Measurements from ENCODE around the gene KIAA2012.

The KIAA2012 gene

GRCh38 chr2:202088777-202089176 lies 15.7 kb downstream of the KIAA2012 start:
- no peak for DNase-seq (ENCODE audit: low spot score)

DNA sequence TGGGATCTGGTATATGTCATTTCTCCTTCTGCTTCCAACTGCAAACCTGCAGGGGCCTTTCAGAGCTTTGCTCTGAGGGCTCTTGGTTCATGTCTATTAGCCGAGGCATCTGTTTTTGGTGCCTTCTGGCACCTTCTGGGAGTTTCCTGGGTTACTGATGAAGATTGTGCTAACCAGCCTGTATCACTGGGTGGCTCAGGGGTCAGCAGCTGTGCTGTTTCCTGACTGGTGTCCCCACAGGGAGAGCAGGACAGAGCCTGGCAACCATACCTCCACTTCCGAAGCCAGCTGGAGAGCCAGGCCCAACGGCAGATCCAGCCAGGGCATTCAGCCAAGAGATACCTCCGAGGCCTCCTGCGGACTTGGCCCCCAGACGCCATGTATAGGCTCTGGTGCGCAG lies 17.5 kb downstream of the KIAA2012 start:
- DNase-seq (ENCODE audit: low spot score), result no peak

- DNase-seq (ENCODE audit: low spot score), result peak; percentile 29
Observed at GRCh38 chr2:202091476-202091875, 18.4 kb downstream of the KIAA2012 start.

DNA sequence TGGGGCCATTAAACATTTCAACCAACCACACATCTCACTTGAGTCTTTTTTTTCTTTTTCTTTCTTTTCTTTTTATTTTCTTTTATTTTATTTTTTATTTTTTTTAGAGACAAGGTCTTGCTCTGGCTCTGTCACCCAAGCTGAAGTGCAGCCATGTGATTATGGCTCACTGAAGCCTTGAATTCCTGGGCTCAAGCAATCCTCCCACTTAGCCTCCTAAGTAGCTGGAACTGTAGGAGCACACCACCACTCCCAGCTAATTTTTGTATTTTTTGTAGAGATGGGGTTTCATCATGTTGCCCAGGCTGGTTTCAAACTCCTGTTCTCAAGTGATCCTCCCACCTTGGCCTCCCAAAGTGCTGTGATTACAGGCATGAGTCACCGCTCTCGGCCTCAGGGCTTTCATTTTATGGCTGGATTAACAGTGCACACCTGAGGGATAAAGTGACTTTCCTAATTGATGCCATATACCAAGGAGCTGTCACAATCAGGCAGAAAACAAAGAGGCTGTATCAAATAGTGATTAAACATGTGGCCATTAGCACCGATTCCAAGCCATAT lies 21.5 kb downstream of the KIAA2012 start:
- no peak for DNase-seq (ENCODE audit: low spot score)

DNA sequence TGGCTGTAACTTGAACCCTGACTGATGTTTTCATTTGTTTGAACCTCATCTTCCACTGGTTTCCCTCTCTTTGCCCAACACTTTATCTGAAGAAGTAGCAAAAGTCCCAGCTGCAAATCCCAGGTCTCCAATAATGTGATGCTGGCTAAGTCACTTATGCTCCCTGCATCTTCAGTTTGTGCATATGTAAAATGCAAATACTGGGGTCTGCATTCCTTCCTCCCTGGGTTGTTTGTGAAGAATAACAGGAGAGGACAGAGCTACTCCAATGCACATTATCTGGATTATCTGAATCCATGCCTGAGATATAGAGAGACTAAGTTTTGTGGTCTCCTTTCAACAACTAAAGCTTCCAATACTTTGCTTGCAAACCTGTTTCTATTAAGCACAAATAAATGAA lies 22.2 kb downstream of the KIAA2012 start:
- DNase-seq (ENCODE audit: low spot score), result no peak

GRCh38 chr2:202096736-202097135 lies 23.7 kb downstream of the KIAA2012 start:
- DNase-seq (ENCODE audit: low spot score), result no peak

- DNase-seq (ENCODE audit: low spot score), result no peak
Observed at GRCh38 chr2:202098291-202098690, 25.2 kb downstream of the KIAA2012 start.

DNA sequence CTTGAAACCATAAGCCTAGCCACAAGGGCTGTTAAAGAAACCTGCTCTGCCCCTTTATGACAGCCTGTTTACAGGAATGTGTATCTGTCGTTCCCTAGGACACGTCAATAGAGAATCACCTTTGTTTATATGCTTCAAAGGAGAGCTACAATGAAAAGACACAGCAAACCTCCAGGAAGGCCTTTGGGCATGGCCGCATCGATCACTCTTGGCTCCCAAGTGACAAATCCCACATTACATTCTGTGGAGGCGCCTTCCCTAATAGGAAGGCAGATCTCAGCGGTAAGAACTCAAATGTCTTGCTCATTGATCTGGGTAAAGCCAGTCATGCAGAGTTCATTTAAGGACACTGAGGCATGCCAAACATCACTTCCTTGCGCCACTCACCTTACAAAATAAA lies 26.5 kb downstream of the KIAA2012 start:
- no peak for DNase-seq (ENCODE audit: low spot score)

DNA sequence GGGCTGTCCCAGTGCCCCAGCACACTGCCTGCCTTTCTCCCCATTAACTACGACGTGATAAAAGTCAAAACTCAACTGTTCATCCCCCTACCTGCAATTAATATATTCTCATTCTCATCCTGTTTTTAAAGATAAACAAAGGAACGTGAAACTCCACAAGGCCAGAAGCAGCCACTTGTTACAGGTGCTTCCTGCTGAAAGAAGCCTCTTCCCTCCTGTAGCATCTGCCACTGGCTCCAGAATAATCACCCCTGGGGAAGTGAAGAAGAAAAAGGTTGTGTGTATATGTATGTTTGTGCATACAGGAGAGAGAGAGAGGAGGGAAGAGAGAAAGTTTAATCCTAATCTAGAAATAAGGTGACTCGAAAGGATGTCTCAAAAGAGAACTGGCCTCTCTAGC lies 27.1 kb downstream of the KIAA2012 start:
- no peak for DNase-seq (ENCODE audit: low spot score)

DNA sequence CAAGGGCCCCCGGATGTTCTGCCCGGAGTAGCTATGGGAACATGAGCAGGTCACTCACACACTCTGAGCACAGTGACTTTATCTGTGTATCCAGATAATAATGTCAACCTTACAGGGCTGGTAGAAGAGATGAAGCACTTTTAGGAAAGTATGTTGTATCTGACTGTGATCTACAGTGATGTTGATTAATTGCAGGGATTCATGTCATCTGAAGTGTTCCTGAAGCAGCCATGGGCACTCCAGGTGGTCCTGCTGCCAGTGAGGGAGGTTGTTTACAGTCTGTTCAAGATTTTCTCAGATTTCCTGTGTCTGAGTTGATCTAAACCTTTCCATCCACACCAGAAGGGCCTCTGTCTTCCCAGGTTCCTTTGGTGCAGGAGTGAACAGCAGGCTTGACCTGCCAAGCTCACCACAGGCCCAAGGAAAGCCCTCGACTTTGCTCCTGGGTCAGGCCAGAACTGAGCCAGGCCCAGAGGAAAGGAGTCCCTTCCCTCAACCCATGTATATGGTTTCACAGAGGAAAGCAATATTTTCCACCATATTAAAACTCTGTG lies 28.0 kb downstream of the KIAA2012 start:
- no peak for DNase-seq (ENCODE audit: low spot score)

DNA sequence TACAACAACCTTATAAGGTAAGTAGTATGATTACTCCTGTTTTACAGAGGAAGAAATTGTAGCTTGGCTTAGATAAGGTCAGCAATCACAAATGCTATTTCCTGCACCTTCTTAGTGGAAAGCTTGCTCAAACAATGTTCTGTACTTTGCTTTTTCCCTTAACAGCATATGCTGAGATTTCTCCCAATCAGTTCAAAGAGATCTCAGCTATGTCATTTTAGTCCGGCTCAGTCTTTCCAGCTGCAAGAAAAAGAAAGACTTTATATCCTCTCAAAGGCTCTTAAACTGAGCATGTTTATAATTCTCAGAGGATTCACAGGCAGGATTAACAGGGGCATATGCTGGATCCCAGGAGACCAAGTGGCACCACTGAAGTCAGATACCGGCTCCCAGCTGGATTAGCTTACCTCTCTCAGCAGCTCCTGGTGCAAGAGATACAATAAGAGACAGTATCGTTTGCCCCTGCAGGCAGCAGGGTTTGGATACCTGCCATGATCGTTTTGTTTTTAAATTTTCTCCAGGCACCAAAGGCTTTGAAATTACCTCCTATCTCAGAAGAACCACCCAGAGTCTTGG lies 29.5 kb downstream of the KIAA2012 start:
- no peak for DNase-seq (ENCODE audit: low spot score)

DNA sequence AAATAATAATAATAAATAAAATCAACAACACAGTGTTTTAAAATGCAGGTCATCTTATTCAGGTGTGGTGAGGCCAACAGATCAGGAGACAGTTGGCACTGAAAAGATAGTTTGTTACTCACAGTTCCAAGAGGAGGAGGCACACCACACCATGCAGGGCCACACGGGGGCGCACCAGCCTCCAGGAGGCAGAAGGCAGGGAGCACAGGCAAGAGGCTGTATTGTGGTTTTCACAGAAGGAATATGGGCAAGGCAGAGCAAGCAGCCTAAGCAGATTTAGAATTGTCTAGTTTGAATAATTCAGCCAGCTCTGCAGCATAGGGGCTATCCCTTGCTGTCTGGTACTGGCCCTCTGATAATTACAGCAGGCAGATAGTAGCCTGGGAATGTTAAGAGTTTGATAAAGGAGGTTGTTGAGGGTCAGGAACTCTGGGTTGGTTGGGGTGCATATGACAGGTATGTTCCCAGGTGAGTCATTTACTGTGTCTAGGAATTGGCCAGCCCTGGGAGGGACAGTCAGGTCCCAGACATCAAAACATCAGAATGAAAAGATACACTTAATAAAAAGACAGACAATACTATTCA lies 31.3 kb downstream of the KIAA2012 start:
- DNase-seq (ENCODE audit: low spot score), result no peak

DNA sequence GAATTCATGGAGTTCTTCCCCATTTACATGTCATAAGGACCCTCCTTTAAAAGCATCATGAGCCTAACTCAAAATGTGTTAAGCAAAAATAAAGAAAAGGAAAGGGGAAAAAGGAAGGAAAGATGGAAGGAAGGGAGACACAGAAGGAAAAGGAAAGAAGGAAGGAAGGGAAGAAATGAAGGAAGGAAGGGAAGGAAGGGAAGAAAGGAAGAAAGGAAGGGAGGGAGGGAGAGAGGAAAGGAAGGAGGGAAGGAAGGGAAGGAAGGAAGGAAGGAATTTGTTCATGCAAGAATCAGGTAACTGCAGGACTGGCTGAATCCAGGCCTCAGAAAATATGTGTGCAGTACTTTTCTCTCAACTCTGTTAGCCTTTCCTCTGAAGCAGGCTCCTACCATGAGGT lies 32.0 kb downstream of the KIAA2012 start:
- DNase-seq (ENCODE audit: low spot score), result no peak

DNA sequence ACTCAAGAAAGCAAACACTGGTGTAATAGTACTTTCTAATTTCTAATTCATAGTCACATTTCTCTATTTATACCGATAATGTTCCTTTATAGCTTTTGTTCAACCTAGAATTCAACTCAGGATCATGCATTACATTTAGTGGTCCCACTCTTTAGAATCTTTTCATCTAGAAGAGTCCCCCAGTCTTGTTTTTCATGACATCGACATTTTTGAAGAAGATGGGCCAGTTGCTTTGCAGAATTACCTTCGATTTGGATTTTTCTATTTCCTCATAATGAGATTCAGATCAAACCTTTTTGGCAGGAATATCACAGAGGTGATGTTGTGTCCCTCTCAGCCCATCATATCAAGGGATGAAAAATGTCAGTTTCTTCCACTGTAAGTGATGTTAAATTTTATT lies 35.3 kb downstream of the KIAA2012 start:
- DNase-seq (ENCODE audit: low spot score), result no peak

- DNase-seq (ENCODE audit: low spot score), result no peak
Observed at GRCh38 chr2:202109139-202109736, 36.2 kb downstream of the KIAA2012 start.

DNA sequence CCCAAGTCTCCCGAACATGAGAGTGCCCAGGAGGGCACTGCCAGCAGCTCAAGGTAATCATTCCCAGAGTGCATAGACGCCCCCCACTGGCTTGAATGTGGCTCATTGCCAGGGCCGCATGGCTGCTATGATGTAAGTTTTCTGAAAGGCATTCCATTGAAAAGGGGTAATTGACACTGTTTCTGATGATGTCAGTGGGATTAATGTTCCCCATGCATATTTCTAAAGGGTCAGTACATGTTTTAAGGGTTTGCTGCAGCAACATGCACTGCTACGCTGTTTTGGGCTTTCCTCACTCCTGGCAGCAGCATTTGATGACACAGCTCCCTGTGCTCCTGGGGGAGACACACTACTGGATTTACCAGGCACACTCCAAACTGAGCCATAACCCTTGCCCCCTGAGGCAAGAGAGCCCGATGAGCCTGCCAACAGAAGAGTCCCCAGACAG lies 36.7 kb downstream of the KIAA2012 start:
- DNase-seq (ENCODE audit: low spot score), result no peak

DNA sequence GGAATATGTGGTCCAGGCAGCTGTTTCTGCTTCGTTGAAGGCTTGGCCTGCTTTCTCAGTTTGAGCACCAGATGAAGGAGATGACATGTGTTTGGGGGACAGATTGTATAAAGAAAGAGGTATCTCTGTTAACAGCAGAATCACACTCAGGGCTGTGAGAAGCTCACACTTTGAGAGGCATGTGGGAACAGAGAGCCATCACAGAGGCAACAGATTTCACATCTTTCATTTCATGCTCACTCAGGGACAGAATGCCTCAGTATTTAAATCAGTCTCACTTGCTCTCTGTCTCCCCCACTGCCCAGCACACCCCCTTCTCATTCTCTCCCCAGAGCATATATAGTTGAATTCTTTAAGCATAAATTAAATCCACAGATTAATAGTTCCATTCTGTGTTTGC lies 37.4 kb downstream of the KIAA2012 start:
- DNase-seq (ENCODE audit: low spot score), result no peak

- no peak for DNase-seq (ENCODE audit: low spot score)
Observed at GRCh38 chr2:202112041-202112440, 39.0 kb downstream of the KIAA2012 start.

GRCh38 chr2:202113571-202114142 lies 40.6 kb downstream of the KIAA2012 start:
- no peak for DNase-seq (ENCODE audit: low spot score)

DNA sequence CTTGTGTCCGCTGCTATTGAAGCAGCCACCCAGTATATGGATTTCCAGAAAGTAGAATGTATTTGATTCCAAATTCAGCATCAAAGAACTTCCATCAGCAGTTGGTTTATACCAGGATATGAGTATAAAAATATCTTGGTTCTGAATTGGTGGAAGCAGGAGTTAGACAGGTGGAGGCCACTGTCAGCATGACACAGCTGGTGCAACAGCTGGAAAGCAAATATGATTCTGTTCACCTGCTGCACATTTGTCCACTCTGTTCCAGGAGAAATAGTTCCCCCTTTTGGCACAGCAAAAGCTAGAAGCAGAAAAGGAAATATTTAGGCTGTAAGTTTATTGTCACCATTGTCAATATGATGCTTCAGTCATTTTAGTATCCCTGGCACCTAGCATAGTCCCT lies 41.2 kb downstream of the KIAA2012 start:
- no peak for DNase-seq (ENCODE audit: low spot score)

- DNase-seq (ENCODE audit: low spot score), result no peak
Observed at GRCh38 chr2:202114795-202115194, 41.7 kb downstream of the KIAA2012 start.

- no peak for DNase-seq (ENCODE audit: low spot score)
Observed at GRCh38 chr2:202115479-202115971, 42.5 kb downstream of the KIAA2012 start.

DNA sequence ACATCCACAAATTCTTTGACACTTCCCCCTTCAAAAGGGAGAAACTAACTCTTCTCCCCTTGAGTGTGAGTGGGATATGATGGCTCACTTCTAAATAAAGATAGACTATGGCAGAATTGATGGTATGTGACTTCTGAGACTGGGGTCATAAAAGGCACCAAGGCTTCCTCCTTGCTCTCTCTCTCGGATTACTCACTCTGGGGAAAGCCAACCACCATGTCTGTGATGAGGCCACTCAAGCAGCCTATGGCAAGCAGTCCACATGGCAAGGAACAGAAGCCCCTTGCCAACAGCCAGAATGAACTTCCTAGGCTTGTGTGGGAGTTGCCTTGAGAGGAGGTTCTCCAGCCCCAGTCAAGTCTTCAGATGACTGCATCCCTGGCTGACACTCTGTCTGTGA lies 43.6 kb downstream of the KIAA2012 start:
- DNase-seq (ENCODE audit: low spot score), result no peak
